Measurements from ENCODE around the gene PCGF1.

GRCh38 chr2:74458938-74459363, 48.5 kb downstream of the PCGF1 start:
- TF ChIP-seq SPI1 (IDR thresholded peaks at IDR 0.05; ENCODE audit: low read depth, low read length) (no peak), POLR2AphosphoS5 (IDR thresholded peaks at IDR 0.05; ENCODE audit: low read depth, low read length) (no peak), POLR2A (IDR thresholded peaks at IDR 0.05; ENCODE audit: low read depth, low read length) (no peak), TAF1 (IDR thresholded peaks at IDR 0.05; ENCODE audit: low read depth, low read length) (no peak), POU2F2 (IDR thresholded peaks at IDR 0.05; ENCODE audit: low read depth, low read length) (no peak), PAX5 (IDR thresholded peaks at IDR 0.05; ENCODE audit: insufficient read depth, low read length, severe bottlenecking) (no peak)
